Peyer's patch (tissue), 4 donors: ENCODE measurements around the gene GNAQ. TPM values are rescaled to one million over a fixed set of nuclear protein-coding genes. Genes with fewer than 3 reads are reported as not detected.

Source experiments
- DNase-seq, 3 donors: peaks; one replicate each; pipeline ENCODE4 v3.0.0-alpha.2; 2017 to 2019
- H3K27ac ChIP-seq, 4 donors: fragments of 200-600 bp; sonication (generic); one replicate each; pipeline ENCODE4 v1.5.1; 2016 to 2019
- H3K27me3 ChIP-seq, 2 donors: fragments of 200-600 bp; sonication (generic); one replicate each; pipeline ENCODE4 v1.5.1; 2019
- H3K36me3 ChIP-seq, 3 donors: fragments of 200-600 bp; sonication (generic); one replicate each; pipeline ENCODE4 v1.5.1; 2016 to 2019
- H3K4me1 ChIP-seq, 4 donors: fragments of 200-600 bp; sonication (generic); one replicate each; pipeline ENCODE4 v1.5.1; 2016 to 2019
- H3K4me3 ChIP-seq, 4 donors: fragments of 200-600 bp; sonication (generic); 1 replicate in 3 of 4; 2 replicates in 1 of 4; pipeline ENCODE4 v1.5.1; 2016 to 2019; ENCODE audit warnings: mild to moderate bottlenecking in 1 of 4
- H3K9me3 ChIP-seq, 4 donors: fragments of 200-600 bp; sonication (generic); one replicate each; pipeline ENCODE4 v1.5.1; 2016 to 2019; ENCODE audit warnings: mild to moderate bottlenecking in 1 of 4
- POLR2A ChIP-seq, 2 donors: fragments of 450-650 bp; IDR thresholded peaks; one replicate each; pipeline ENCODE4 v1.5.1; 2017; ENCODE audit warnings: antibody characterized with exemption in 2 of 2, mild to moderate bottlenecking in 2 of 2, moderate library complexity in 2 of 2
- total RNA-seq, 4 donors: library from RNA; depleted of rRNA; stranded (reverse); fragments of >200 nt; gene quantifications; one replicate each; pipeline ENCODE4 v1.1.0, GENCODE V29; 2016
- TF ChIP-seq, protein P1 (sequence below), 6 experiments: fragments of 450-650 bp in 4 of 6; fragments of 200-600 bp in 2 of 6; sonication (generic) in 1 of 6; IDR thresholded peaks; one replicate each; pipeline ENCODE4 v1.5.1; 2017 to 2019; ENCODE audit warnings: antibody characterized with exemption in 6 of 6, mild to moderate bottlenecking in 3 of 6, moderate library complexity in 1 of 6

GNAQ gene
- total RNA-seq, 4 donors from 2014 or later: 28.7 to 45.4 (median 33.5) TPM

DNA sequence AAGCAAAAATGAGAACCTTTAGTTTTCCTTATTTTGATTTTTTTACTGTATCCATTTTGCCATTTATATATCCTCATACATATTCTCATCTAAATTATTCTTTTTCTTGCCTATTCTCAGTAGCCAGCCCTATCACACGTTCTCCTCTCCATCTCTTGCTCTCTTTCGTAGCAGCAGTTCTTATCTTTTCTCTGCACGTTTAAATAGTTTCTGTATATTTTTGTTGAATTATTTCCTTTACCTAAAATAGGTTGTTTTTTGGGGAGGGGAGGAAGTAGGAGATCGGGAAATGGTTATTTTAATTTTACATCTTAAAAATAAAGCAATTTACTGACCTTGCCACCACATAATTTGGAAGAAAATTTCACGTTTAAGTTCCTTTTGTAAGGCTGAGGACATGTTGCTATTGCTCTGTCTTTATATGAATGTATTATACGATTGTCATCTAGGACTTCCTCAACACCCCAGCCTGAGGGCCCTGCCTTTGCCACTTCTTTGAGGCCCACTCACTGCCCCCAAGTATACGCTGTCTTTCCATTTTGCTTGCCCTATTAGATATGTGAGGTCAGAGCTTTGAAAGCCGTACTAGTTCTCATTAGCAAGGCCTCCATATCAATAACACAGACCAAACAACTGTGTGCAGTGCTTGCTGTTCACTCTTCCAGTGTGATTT, 140.3 kb downstream of the GNAQ start:
- no peak for DNase-seq
- H3K36me3 ChIP-seq: peaks cover 0 to 3% (median 0%) of the 10 kb centered on the region in 3 donors
- H3K4me3 ChIP-seq: no peak overlapping the region
- H3K4me1 ChIP-seq: no peaks in the 10 kb centered on the region
- no peaks in the 10 kb centered on the region for H3K9me3 ChIP-seq
- TF ChIP-seq, protein P1, sequence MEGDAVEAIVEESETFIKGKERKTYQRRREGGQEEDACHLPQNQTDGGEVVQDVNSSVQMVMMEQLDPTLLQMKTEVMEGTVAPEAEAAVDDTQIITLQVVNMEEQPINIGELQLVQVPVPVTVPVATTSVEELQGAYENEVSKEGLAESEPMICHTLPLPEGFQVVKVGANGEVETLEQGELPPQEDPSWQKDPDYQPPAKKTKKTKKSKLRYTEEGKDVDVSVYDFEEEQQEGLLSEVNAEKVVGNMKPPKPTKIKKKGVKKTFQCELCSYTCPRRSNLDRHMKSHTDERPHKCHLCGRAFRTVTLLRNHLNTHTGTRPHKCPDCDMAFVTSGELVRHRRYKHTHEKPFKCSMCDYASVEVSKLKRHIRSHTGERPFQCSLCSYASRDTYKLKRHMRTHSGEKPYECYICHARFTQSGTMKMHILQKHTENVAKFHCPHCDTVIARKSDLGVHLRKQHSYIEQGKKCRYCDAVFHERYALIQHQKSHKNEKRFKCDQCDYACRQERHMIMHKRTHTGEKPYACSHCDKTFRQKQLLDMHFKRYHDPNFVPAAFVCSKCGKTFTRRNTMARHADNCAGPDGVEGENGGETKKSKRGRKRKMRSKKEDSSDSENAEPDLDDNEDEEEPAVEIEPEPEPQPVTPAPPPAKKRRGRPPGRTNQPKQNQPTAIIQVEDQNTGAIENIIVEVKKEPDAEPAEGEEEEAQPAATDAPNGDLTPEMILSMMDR (IDR thresholded peaks at IDR 0.05): no peak
- no peak for TF ChIP-seq POLR2A (IDR thresholded peaks at IDR 0.05)
- no peak overlapping the region for H3K27ac ChIP-seq
- H3K27me3 ChIP-seq: no peaks in the 10 kb centered on the region

DNA sequence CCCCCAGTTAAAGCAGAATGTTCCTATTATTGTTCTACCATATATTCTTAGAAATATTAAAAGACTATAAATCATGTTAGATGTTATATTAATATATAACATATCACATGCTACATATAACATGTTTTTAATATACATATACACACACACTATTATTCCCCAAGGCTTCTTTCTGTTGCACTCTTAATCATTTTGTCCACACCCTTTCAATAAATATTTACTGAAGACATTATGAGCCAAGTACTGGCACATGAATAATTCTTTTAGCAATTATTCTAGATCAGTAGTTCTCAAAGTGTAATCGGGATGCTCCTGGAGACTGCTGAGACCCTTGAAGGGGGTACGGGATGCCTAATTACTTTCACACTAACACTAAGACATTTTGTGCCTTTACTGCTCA, 143.9 kb downstream of the GNAQ start:
- TF ChIP-seq POLR2A (IDR thresholded peaks at IDR 0.05): no peak
- TF ChIP-seq, protein P1 (IDR thresholded peaks at IDR 0.05): no peak
- no peak for DNase-seq
- H3K4me1 ChIP-seq: peaks cover 0 to 19% (median 0%) of the 10 kb centered on the region in 4 donors
- H3K27me3 ChIP-seq: no peaks in the 10 kb centered on the region
- no peak overlapping the region for H3K27ac ChIP-seq
- no peak overlapping the region for H3K4me3 ChIP-seq
- no peaks in the 10 kb centered on the region for H3K9me3 ChIP-seq
- H3K36me3 ChIP-seq: no peaks in the 10 kb centered on the region

DNA sequence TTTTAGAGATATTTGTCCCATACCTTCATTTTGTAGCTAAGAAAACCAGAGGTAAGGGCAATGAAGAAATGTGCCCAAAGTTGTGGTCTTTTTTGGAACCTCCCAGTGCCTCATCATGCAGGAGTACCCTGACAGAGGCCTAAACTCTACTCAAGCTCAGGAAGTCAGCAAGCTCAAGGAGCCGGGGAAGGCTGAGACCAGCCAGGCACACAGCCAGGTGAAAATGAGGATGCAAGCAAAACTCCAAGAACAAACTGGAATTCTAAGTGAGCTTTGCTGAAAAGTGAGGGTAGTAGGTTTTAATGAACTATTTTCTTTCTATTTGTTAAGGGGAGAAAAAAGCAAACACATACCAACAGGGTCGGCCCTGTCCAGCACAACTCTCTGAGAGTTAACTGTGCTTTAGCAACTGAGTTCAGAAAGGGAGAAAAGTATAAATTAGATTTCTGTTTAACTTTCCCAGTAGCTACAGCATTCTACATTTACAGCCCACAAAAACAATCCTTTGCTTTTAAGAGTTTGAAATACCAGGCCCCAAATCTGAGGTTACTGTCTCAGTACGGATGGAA, 146.4 kb downstream of the GNAQ start:
- H3K9me3 ChIP-seq: no peaks in the 10 kb centered on the region
- no peak overlapping the region for H3K27ac ChIP-seq
- DNase-seq: no peak
- no peaks in the 10 kb centered on the region for H3K36me3 ChIP-seq
- no peaks in the 10 kb centered on the region for H3K27me3 ChIP-seq
- H3K4me1 ChIP-seq: peaks cover 0 to 31% (median 0%) of the 10 kb centered on the region in 4 donors
- no peak overlapping the region for H3K4me3 ChIP-seq
- TF ChIP-seq, protein P1 (IDR thresholded peaks at IDR 0.05): no peak
- TF ChIP-seq POLR2A (IDR thresholded peaks at IDR 0.05): no peak

DNA sequence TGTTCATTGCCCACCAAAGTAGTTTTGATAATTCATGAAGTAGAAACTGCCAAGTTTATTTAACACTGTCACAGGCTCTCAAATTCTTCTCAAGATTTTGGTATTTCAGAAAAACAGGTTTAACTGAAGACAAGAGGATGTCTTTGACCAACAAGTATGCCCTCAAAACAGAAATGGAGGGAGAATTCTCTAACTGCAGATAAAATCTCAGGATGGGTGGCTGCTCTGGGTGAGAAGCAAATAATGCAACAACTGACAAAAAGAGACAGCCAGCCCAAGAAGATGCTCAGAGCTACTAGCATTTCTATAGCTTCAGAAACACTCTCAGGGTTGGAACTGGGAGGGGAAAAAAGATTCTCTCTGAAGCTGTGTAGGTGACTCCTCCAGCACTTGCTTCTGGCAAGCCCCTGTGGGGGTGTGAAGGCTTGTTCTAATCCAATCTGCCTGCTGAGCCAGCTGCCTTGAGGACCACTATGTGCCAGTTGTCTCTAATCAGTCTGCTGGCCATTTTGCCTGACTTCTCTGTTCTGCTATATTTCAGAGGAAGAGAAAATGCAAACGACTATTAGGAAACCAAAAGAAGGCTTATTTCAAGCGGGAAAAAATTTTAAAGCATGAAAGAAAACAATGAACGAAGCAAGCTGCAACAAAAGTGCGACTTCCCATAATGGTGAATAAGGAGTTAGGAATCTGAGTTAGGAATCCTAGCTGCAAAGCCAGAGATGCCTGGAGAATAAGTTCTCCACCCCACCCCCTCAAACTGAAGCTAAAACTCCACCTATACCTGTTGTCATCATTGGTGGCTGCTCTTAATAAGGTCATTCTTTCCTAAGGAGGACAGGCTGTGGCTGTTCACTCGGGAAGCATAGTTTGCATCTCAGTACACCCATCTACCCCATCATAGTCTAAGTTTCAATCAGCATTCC, 147.5 kb downstream of the GNAQ start:
- no peak overlapping the region for H3K27ac ChIP-seq
- no peaks in the 10 kb centered on the region for H3K27me3 ChIP-seq
- TF ChIP-seq, protein P1 (IDR thresholded peaks at IDR 0.05): no peak
- no peak for TF ChIP-seq POLR2A (IDR thresholded peaks at IDR 0.05)
- H3K9me3 ChIP-seq: no peaks in the 10 kb centered on the region
- H3K4me1 ChIP-seq: peaks cover 0 to 36% (median 0%) of the 10 kb centered on the region in 4 donors
- H3K4me3 ChIP-seq: no peak overlapping the region
- no peaks in the 10 kb centered on the region for H3K36me3 ChIP-seq
- DNase-seq: no peak

DNA sequence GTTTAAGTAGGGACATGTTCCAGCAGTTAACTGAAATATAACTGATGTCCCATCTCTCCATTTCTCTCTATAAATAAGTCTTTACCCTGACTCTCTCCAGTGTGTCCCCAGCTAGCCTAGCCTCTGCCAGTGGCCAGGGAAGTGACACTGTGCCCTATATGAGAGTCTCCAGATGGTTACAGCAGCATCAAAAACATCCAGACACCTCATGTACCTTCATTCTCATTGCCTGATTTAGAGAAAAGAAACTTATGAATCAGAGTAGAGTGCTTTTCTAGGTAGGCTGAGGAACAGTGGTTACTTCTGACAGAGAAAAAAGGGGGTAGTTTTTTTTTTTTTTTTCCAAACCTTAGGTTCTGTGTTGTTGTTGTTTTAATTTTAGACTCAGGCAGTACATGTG, 148.5 kb downstream of the GNAQ start:
- H3K9me3 ChIP-seq: no peaks in the 10 kb centered on the region
- H3K27me3 ChIP-seq: no peaks in the 10 kb centered on the region
- TF ChIP-seq POLR2A (IDR thresholded peaks at IDR 0.05): no peak
- TF ChIP-seq, protein P1 (IDR thresholded peaks at IDR 0.05): no peak
- no peaks in the 10 kb centered on the region for H3K36me3 ChIP-seq
- no peak overlapping the region for H3K4me3 ChIP-seq
- H3K27ac ChIP-seq: no peak overlapping the region
- H3K4me1 ChIP-seq: peaks cover 0 to 37% (median 0%) of the 10 kb centered on the region in 4 donors
- DNase-seq: no peak
